Type B pancreatic cell (in vitro differentiated cells): ENCODE results near the gene CCDC86. TPM values are rescaled to one million over a fixed set of nuclear protein-coding genes. Genes with fewer than 3 reads are reported as not detected.

Experiments used
- DNase-seq: peaks from one replicate; pipeline ENCODE4 v3.0.0; 2021; ENCODE audit warnings: mixed read lengths; ENCODE audit not compliant: unreplicated experiment; ENCODE audit errors: extremely low spot score
- H3K27ac Mint-ChIP-seq: 2 replicates; pipeline ENCODE4 v1.8.0; 2021; ENCODE audit warnings: mild to moderate bottlenecking, mixed read lengths
- H3K27me3 Mint-ChIP-seq: 2 replicates; pipeline ENCODE4 v1.8.0; 2021; ENCODE audit warnings: mixed read lengths
- H3K36me3 Mint-ChIP-seq: 2 replicates; pipeline ENCODE4 v1.8.0; 2021; ENCODE audit warnings: mixed read lengths
- H3K4me1 Mint-ChIP-seq: one replicate; pipeline ENCODE4 v1.8.0; 2021; ENCODE audit warnings: mixed read lengths; ENCODE audit not compliant: unreplicated experiment
- H3K4me3 Mint-ChIP-seq: 2 replicates; pipeline ENCODE4 v1.8.0; 2021; ENCODE audit warnings: mild to moderate bottlenecking, mixed read lengths
- H3K9me3 Mint-ChIP-seq: 2 replicates; pipeline ENCODE4 v1.8.0; 2021; ENCODE audit warnings: mixed read lengths
- total RNA-seq: library from RNA; stranded (reverse); gene quantifications from 2 replicates; pipeline ENCODE4 v1.2.1, GENCODE V29; 2021; ENCODE audit warnings: low replicate concordance
- TF ChIP-seq, protein P1 (sequence below): fragments of 200-600 bp; sonication (generic); conservative IDR thresholded peaks from 2 replicates; pipeline ENCODE4 v1.5.0; 2021; ENCODE audit warnings: antibody characterized with exemption, mild to moderate bottlenecking

The CCDC86 gene
- total RNA-seq, 1 donor from 2014 or later = 31.1 TPM

GRCh38 chr11:60845338-60845737 lies 3.4 kb downstream of the CCDC86 start:
- Mint-ChIP-seq H3K9me3 (no peaks in the 10 kb centered on the region), H3K36me3 (no peaks in the 10 kb centered on the region), H3K27me3 (no peaks in the 10 kb centered on the region), H3K4me1 (peaks cover 37% of the 10 kb centered on the region), H3K27ac (peak overlapping the region; percentile 30), H3K4me3 (peak overlapping the region; percentile 91)
- TF ChIP-seq, protein P1, sequence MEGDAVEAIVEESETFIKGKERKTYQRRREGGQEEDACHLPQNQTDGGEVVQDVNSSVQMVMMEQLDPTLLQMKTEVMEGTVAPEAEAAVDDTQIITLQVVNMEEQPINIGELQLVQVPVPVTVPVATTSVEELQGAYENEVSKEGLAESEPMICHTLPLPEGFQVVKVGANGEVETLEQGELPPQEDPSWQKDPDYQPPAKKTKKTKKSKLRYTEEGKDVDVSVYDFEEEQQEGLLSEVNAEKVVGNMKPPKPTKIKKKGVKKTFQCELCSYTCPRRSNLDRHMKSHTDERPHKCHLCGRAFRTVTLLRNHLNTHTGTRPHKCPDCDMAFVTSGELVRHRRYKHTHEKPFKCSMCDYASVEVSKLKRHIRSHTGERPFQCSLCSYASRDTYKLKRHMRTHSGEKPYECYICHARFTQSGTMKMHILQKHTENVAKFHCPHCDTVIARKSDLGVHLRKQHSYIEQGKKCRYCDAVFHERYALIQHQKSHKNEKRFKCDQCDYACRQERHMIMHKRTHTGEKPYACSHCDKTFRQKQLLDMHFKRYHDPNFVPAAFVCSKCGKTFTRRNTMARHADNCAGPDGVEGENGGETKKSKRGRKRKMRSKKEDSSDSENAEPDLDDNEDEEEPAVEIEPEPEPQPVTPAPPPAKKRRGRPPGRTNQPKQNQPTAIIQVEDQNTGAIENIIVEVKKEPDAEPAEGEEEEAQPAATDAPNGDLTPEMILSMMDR = no peak
- no peak for DNase-seq

- H3K36me3 Mint-ChIP-seq = peaks cover 11% of the 10 kb centered on the region
- no peak for DNase-seq
- no peak overlapping the region for H3K27ac Mint-ChIP-seq
- H3K4me3 Mint-ChIP-seq = no peak overlapping the region
- no peaks in the 10 kb centered on the region for H3K27me3 Mint-ChIP-seq
- H3K9me3 Mint-ChIP-seq = no peaks in the 10 kb centered on the region
- TF ChIP-seq, protein P1 = no peak
- peaks cover 27% of the 10 kb centered on the region for H3K4me1 Mint-ChIP-seq
Measured at GRCh38 chr11:60847281-60847680, 5.4 kb downstream of the CCDC86 start.

- Mint-ChIP-seq H3K36me3 (peaks cover 11% of the 10 kb centered on the region), H3K4me1 (peaks cover 25% of the 10 kb centered on the region), H3K9me3 (no peaks in the 10 kb centered on the region), H3K27me3 (no peaks in the 10 kb centered on the region), H3K27ac (no peak overlapping the region), H3K4me3 (no peak overlapping the region)
- TF ChIP-seq, protein P1 = no peak
- DNase-seq = no peak
Measured at GRCh38 chr11:60847896-60848295, 6.0 kb downstream of the CCDC86 start.

DNA sequence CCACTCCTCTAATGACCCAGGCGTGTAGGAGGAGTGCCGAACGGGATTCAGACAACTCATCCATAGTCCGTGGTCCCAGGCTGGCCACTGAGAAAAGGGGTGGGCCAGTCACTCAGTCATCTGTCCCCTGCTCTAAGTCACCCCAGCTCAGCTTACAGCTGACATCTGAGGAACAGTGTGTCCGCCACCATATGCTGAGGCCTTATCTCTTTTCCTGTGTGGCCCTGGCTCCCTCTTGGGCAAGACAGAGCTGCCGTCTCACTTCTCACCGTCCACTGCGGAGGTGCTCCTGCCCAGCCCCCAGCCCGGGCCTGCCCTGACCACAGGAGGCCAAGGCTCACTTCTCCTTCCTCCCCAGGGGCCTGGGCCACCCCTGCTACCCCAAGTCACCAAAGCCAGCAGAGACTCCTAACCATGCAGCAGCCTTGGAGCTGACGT lies 6.8 kb downstream of the CCDC86 start:
- Mint-ChIP-seq H3K4me3 (no peak overlapping the region), H3K9me3 (no peaks in the 10 kb centered on the region), H3K27ac (peak overlapping the region; percentile 54), H3K27me3 (no peaks in the 10 kb centered on the region), H3K4me1 (peaks cover 17% of the 10 kb centered on the region), H3K36me3 (peaks cover 11% of the 10 kb centered on the region)
- no peak for DNase-seq
- TF ChIP-seq, protein P1 = no peak

- peaks cover 7% of the 10 kb centered on the region for H3K4me1 Mint-ChIP-seq
- H3K36me3 Mint-ChIP-seq = peaks cover 11% of the 10 kb centered on the region
- TF ChIP-seq, protein P1 = no peak
- no peaks in the 10 kb centered on the region for H3K27me3 Mint-ChIP-seq
- H3K9me3 Mint-ChIP-seq = no peaks in the 10 kb centered on the region
- no peak overlapping the region for H3K27ac Mint-ChIP-seq
- no peak overlapping the region for H3K4me3 Mint-ChIP-seq
- no peak for DNase-seq
Measured at GRCh38 chr11:60849641-60850520, 8.0 kb downstream of the CCDC86 start.
